CD4-positive, alpha-beta memory T cell (primary cell): ENCODE measurements around the gene MEGF9. TPM values are rescaled to one million over a fixed set of nuclear protein-coding genes. Genes with fewer than 3 reads are reported as not detected.
A peak's percentile ranks its signal among the peaks of the same experiment; 100 is the strongest.

ENCODE experiments used
- CTCF ChIA-PET: fragments of 350-600 bp; sonication (Branson Sonifier 250); formaldehyde crosslinking; loops from one replicate; lab custom pipeline; 2021; ENCODE audit warnings: inconsistent platforms; ENCODE audit not compliant: partially characterized antibody; lab: Charles Lee
- POLR2A ChIA-PET: fragments of 350-600 bp; sonication (Branson Sonifier 250); formaldehyde crosslinking; loops from one replicate; lab custom pipeline; 2021; ENCODE audit not compliant: partially characterized antibody; lab: Charles Lee
- DNase-seq, 5 donors: peaks; one replicate each; pipeline versions ENCODE4 v3.0.0 to v3.0.0-alpha.2; 2020 to 2022; ENCODE audit warnings: mixed read lengths in 1 of 5
- H3K27ac ChIP-seq: one replicate; pipeline ENCODE4 v1.7.0; 2013; ENCODE audit warnings: low read depth, low read length
- H3K27me3 ChIP-seq: 2 replicates; pipeline ENCODE4 v1.7.0; 2013; ENCODE audit warnings: mild to moderate bottlenecking, low read length, moderate library complexity; ENCODE audit not compliant: insufficient read depth
- H3K36me3 ChIP-seq: 2 replicates; pipeline ENCODE4 v1.7.0; 2013; ENCODE audit warnings: mild to moderate bottlenecking, low read length, moderate library complexity; ENCODE audit not compliant: insufficient read depth
- H3K4me1 ChIP-seq: 2 replicates; pipeline ENCODE4 v1.7.0; 2013; ENCODE audit warnings: mild to moderate bottlenecking, low read length, moderate library complexity; ENCODE audit not compliant: insufficient read depth
- H3K4me3 ChIP-seq, 2 donors: one replicate each; pipeline ENCODE4 v1.7.0; 2013; ENCODE audit warnings: low read length in 2 of 2, mild to moderate bottlenecking in 1 of 2
- H3K9me3 ChIP-seq, 2 donors: one replicate each; pipeline ENCODE4 v1.7.0; 2013; ENCODE audit warnings: low read length in 2 of 2, control low read depth in 1 of 2; ENCODE audit not compliant: control insufficient read depth in 1 of 2
- H3K27ac Mint-ChIP-seq, 7 donors: one replicate each; pipeline ENCODE4 v1.8.0; 2020 to 2021; ENCODE audit warnings: mixed read lengths in 7 of 7, mild to moderate bottlenecking in 6 of 7, inconsistent platforms in 3 of 7, moderate library complexity in 3 of 7
- H3K27me3 Mint-ChIP-seq, 2 donors: one replicate each; pipeline ENCODE4 v1.8.0; 2020 to 2021; ENCODE audit warnings: mixed read lengths in 2 of 2
- H3K36me3 Mint-ChIP-seq, 2 donors: one replicate each; pipeline ENCODE4 v1.8.0; 2020 to 2021; ENCODE audit warnings: mixed read lengths in 2 of 2, inconsistent platforms in 1 of 2, mild to moderate bottlenecking in 1 of 2
- H3K4me1 Mint-ChIP-seq, 4 donors: one replicate each; pipeline ENCODE4 v1.8.0; 2020 to 2021; ENCODE audit warnings: mixed read lengths in 4 of 4, mild to moderate bottlenecking in 1 of 4
- H3K4me3 Mint-ChIP-seq, 8 donors: one replicate each; pipeline ENCODE4 v1.8.0; 2020 to 2021; ENCODE audit warnings: mixed read lengths in 8 of 8, mild to moderate bottlenecking in 7 of 8, moderate library complexity in 6 of 8, inconsistent platforms in 3 of 8
- H3K9me3 Mint-ChIP-seq, 8 donors: one replicate each; pipeline ENCODE4 v1.8.0; 2020 to 2021; ENCODE audit warnings: mixed read lengths in 8 of 8, mild to moderate bottlenecking in 5 of 8, inconsistent platforms in 3 of 8, moderate library complexity in 1 of 8
- intact Hi-C: fragments of 100-400 bp; cut with micrococcal nuclease; formaldehyde crosslinking; loops from one replicate; pipeline ENCODE4 v1.15.1; 2023
- polyA plus RNA-seq, 2 donors: library from polyadenylated mRNA; unstranded; fragments of 300-500 nt; fragmentation: Illumina TruSeq; gene quantifications; one replicate each; pipeline ENCODE4 v1.2.3, GENCODE V29; 2021
- total RNA-seq, 2 experiments: library from RNA; stranded (reverse); gene quantifications; one replicate each; pipeline ENCODE4 v1.2.3, GENCODE V29; 2021

Gene MEGF9
- total and polyA plus RNA-seq, 4 experiments from 2014 or later, result 5.9 to 14.9 (median 10.5) TPM

DNA sequence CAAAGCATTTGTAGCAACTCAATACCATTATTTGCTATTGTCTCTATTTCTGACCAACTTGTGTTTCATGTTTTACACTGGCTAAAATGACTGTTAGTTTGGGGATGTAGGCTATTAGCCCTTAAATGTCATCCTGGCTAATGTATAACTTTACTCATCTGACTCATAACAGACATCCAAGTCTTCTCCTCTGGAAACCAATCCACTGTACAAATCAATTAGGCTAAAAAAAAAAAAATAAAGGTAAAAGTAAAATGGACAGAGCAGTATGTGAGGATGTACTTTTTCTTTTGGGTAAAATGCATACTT is 20.6 kb downstream of the MEGF9 start:
- ChIA-PET POLR2A (no interaction called here), CTCF (no interaction called here)
- Mint-ChIP-seq H3K36me3 (peaks cover 2 to 13% of the 10 kb centered on the region in 2 donors), H3K9me3 (no peaks in the 10 kb centered on the region), H3K4me1 (peaks cover 18 to 35% (median 26%) of the 10 kb centered on the region in 4 donors), H3K27ac (no peak overlapping the region), H3K4me3 (no peak overlapping the region), H3K27me3 (no peaks in the 10 kb centered on the region)
- no peaks in the 10 kb centered on the region for H3K9me3 ChIP-seq
- no peaks in the 10 kb centered on the region for H3K36me3 ChIP-seq
- intact Hi-C loops, result no loop called here
- H3K27ac ChIP-seq, result no peak overlapping the region
- H3K4me3 ChIP-seq, result no peak overlapping the region
- H3K27me3 ChIP-seq, result no peaks in the 10 kb centered on the region
- no peak for DNase-seq
- peaks cover 12% of the 10 kb centered on the region for H3K4me1 ChIP-seq

- Histone ChIP-seq H3K27ac (no peak overlapping the region), H3K4me3 (no peak overlapping the region), H3K9me3 (no peaks in the 10 kb centered on the region), H3K27me3 (no peaks in the 10 kb centered on the region), H3K4me1 (peaks cover 12% of the 10 kb centered on the region), H3K36me3 (no peaks in the 10 kb centered on the region)
- ChIA-PET POLR2A (no interaction called here), CTCF (no interaction called here)
- H3K36me3 Mint-ChIP-seq, result peaks cover 2 to 13% of the 10 kb centered on the region in 2 donors
- DNase-seq, result no peak
- no peak overlapping the region for H3K4me3 Mint-ChIP-seq
- H3K4me1 Mint-ChIP-seq, result peaks cover 18 to 35% (median 26%) of the 10 kb centered on the region in 4 donors
- intact Hi-C loops, result no loop called here
- peak overlapping the region in 1 of 7 donors; percentile 1 for H3K27ac Mint-ChIP-seq
- H3K27me3 Mint-ChIP-seq, result no peaks in the 10 kb centered on the region
- no peaks in the 10 kb centered on the region for H3K9me3 Mint-ChIP-seq
These were observed 21.2 kb downstream of the MEGF9 start for GRCh38 chr9:120692901-120693699.

- intact Hi-C loops, result no loop called here
- Histone ChIP-seq H3K4me3 (no peak overlapping the region), H3K27me3 (no peaks in the 10 kb centered on the region), H3K9me3 (no peaks in the 10 kb centered on the region), H3K27ac (no peak overlapping the region), H3K36me3 (no peaks in the 10 kb centered on the region), H3K4me1 (peaks cover 12% of the 10 kb centered on the region)
- Mint-ChIP-seq H3K27ac (no peak overlapping the region), H3K4me3 (no peak overlapping the region), H3K36me3 (peaks cover 0 to 11% of the 10 kb centered on the region in 2 donors), H3K27me3 (no peaks in the 10 kb centered on the region), H3K4me1 (peaks cover 14 to 24% (median 24%) of the 10 kb centered on the region in 4 donors), H3K9me3 (peaks cover 0 to 2% (median 0%) of the 10 kb centered on the region in 8 donors)
- ChIA-PET CTCF (no interaction called here), POLR2A (no interaction called here)
- DNase-seq, result no peak
These were observed 23.9 kb downstream of the MEGF9 start for GRCh38 chr9:120690372-120690771.

DNA sequence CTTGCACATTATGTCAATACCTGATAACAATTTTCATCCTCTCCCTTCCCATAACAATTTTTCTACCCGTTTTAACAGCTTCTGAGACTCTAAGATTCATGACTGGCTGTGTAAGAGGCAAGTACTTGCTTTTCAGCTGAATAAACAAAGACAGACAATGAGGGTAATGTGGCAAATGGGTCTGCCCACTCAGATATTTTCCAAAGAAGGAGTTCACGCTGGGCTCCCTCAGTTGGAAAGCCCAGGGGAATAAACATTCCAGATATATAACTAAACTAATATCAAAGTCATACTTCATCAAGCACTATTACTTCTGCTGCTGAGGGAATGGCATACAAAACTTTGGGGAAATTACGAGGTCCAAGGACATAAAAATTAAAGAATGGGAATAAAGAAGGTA is 24.4 kb downstream of the MEGF9 start:
- Mint-ChIP-seq H3K4me1 (peaks cover 14 to 26% (median 22%) of the 10 kb centered on the region in 4 donors), H3K9me3 (peaks cover 0 to 2% (median 0%) of the 10 kb centered on the region in 8 donors), H3K36me3 (peaks cover 0 to 11% of the 10 kb centered on the region in 2 donors), H3K27ac (no peak overlapping the region), H3K4me3 (no peak overlapping the region), H3K27me3 (no peaks in the 10 kb centered on the region)
- no peak overlapping the region for H3K4me3 ChIP-seq
- no peak for DNase-seq
- intact Hi-C loops, result no loop called here
- CTCF ChIA-PET, result no interaction called here
- POLR2A ChIA-PET, result no interaction called here
- H3K27me3 ChIP-seq, result no peaks in the 10 kb centered on the region
- H3K36me3 ChIP-seq, result no peaks in the 10 kb centered on the region
- H3K9me3 ChIP-seq, result no peaks in the 10 kb centered on the region
- no peak overlapping the region for H3K27ac ChIP-seq
- peaks cover 12% of the 10 kb centered on the region for H3K4me1 ChIP-seq

DNA sequence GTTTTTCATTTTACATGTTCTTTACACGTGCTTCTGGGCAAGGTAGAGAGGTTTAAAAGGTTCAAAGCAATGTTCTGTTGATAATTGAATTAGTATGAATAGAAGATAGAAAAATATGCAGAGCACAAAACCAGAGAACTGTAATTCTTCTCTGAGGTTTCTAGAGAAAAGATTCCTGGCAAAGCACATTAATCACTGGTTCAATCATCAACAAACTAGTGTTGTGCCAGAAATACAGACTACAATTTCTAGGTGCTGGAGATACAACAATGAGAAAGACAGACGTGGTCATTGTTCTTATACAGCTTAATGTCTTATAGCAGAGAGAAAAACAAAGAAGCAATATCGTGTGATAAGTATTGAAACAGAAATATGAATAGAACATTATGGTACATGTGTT is 25.5 kb downstream of the MEGF9 start:
- Histone ChIP-seq H3K36me3 (no peaks in the 10 kb centered on the region), H3K27me3 (no peaks in the 10 kb centered on the region), H3K4me1 (peaks cover 12% of the 10 kb centered on the region), H3K4me3 (no peak overlapping the region), H3K9me3 (no peaks in the 10 kb centered on the region), H3K27ac (no peak overlapping the region)
- no peak for DNase-seq
- CTCF ChIA-PET, result no interaction called here
- peaks cover 0 to 11% of the 10 kb centered on the region in 2 donors for H3K36me3 Mint-ChIP-seq
- peaks cover 12 to 20% (median 16%) of the 10 kb centered on the region in 4 donors for H3K4me1 Mint-ChIP-seq
- intact Hi-C loops, result no loop called here
- H3K27ac Mint-ChIP-seq, result no peak overlapping the region
- no peaks in the 10 kb centered on the region for H3K27me3 Mint-ChIP-seq
- POLR2A ChIA-PET, result no interaction called here
- no peak overlapping the region for H3K4me3 Mint-ChIP-seq
- peaks cover 0 to 2% (median 0%) of the 10 kb centered on the region in 8 donors for H3K9me3 Mint-ChIP-seq

- POLR2A ChIA-PET, result no interaction called here
- H3K36me3 Mint-ChIP-seq, result peaks cover 5 to 8% of the 10 kb centered on the region in 2 donors
- no peak overlapping the region for H3K27ac ChIP-seq
- H3K36me3 ChIP-seq, result no peaks in the 10 kb centered on the region
- H3K9me3 ChIP-seq, result no peaks in the 10 kb centered on the region
- no peak overlapping the region for H3K4me3 ChIP-seq
- CTCF ChIA-PET, result no interaction called here
- H3K27ac Mint-ChIP-seq, result no peak overlapping the region
- H3K9me3 Mint-ChIP-seq, result peaks cover 0 to 4% (median 0%) of the 10 kb centered on the region in 8 donors
- H3K27me3 ChIP-seq, result no peaks in the 10 kb centered on the region
- H3K4me3 Mint-ChIP-seq, result no peak overlapping the region
- H3K4me1 Mint-ChIP-seq, result peaks cover 4 to 20% (median 11%) of the 10 kb centered on the region in 4 donors
- intact Hi-C loops, result no loop called here
- H3K4me1 ChIP-seq, result peaks cover 4% of the 10 kb centered on the region
- no peaks in the 10 kb centered on the region for H3K27me3 Mint-ChIP-seq
- DNase-seq, result no peak
These were observed 31.1 kb downstream of the MEGF9 start for GRCh38 chr9:120683150-120683549.

DNA sequence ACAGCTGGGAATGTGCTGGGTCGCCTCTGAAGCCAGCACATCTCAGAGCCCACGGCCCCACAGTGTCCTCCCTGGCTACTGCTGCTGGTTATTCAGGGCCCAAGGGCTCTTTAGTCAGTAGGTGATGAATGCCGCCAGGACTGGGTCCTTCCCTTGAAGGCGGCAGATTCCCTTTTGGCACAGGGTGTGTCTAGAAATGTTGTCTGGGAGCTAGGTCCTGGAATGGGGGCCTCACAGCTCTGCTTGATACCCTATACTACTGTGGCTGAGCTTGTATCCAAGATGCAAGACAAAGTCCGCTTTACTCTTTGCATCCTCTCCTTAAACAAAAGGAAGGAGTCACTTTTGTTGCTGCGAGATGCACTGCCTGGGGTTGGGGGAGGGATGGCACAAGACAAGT is 33.1 kb downstream of the MEGF9 start:
- no peaks in the 10 kb centered on the region for H3K36me3 ChIP-seq
- H3K4me1 Mint-ChIP-seq, result peaks cover 7 to 22% (median 17%) of the 10 kb centered on the region in 4 donors
- no peak overlapping the region for H3K4me3 ChIP-seq
- H3K27ac Mint-ChIP-seq, result no peak overlapping the region
- no peak overlapping the region for H3K4me3 Mint-ChIP-seq
- H3K27ac ChIP-seq, result no peak overlapping the region
- ChIA-PET CTCF (no interaction called here), POLR2A (no interaction called here)
- peaks cover 8 to 10% of the 10 kb centered on the region in 2 donors for H3K36me3 Mint-ChIP-seq
- intact Hi-C loops, result no loop called here
- no peaks in the 10 kb centered on the region for H3K9me3 ChIP-seq
- H3K4me1 ChIP-seq, result peaks cover 4% of the 10 kb centered on the region
- no peak for DNase-seq
- H3K27me3 ChIP-seq, result no peaks in the 10 kb centered on the region
- H3K27me3 Mint-ChIP-seq, result no peaks in the 10 kb centered on the region
- H3K9me3 Mint-ChIP-seq, result peaks cover 0 to 4% (median 0%) of the 10 kb centered on the region in 8 donors
